Nucleus accumbens (tissue), 56 donors: ENCODE results near the gene JADE1.

Experiments used
- DNase-seq, 56 donors: peaks; one replicate each; lab custom pipeline; 2025; lab: John Stamatoyannopoulos, UW

Gene JADE1

DNA sequence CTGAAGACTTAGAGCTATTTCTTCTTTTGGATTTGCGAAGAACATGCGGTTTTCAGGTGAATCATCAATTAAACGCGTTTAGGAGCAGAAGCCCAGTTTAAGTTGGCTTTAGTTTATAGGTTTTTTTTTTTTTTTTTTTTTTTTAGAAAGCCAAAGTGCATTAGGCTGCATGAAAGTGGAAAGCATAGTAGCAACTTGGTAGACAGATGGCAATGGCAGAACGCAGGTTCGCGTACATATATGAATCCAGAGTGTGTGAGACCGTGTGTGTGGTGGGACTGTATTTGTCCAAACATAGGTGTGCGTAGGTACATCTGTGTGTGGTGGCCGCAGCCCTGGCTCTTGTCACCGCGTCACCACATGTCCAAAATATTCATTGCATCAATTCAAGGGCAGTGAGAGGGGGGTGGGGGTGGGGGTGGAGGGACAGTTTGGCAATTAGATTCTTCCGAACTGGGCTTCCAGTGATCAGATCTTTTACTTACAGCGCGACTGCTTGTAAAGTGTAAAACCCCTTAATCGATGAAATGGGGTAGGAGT, 901 bp downstream of the JADE1 start:
- DNase-seq, result peak in 29 of 56 donors; percentile 3 to 57 (median 22)

DNA sequence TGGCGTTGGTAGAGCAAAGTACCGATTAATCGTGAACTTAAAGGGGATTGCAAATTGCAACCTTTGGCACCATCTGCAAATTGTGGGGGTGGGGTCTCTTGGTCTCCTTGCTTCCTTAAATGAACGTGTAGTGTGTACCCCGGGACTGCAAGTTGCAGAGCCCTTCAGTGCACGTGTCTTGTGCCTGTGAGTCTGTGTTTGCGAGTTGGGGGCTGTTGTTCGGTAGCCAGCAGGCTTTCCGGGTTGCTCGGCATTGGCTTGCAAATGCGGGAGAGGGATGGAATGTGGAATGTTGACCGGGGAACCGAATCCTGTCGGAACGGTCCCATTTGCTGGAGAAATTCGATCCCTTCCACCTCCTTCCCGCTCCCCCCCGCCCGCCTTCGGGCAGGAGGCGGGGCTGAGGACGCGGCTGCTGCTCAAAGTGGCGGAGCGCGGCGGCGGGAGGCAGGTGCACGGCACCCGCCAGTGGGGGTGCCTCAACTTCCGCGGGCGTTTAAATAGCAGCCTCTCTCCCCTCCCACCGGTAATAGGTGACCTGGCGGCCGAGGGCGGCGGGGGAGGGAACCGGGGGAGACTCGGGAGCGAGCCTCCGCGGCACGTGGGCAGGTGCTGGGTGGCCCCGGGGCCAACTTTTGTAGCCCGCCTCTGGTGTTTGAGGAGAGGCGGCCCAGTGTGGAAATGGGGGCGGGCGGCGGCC, 1.5 kb downstream of the JADE1 start:
- peak in 53 of 56 donors; percentile 22 to 80 (median 53) for DNase-seq

DNA sequence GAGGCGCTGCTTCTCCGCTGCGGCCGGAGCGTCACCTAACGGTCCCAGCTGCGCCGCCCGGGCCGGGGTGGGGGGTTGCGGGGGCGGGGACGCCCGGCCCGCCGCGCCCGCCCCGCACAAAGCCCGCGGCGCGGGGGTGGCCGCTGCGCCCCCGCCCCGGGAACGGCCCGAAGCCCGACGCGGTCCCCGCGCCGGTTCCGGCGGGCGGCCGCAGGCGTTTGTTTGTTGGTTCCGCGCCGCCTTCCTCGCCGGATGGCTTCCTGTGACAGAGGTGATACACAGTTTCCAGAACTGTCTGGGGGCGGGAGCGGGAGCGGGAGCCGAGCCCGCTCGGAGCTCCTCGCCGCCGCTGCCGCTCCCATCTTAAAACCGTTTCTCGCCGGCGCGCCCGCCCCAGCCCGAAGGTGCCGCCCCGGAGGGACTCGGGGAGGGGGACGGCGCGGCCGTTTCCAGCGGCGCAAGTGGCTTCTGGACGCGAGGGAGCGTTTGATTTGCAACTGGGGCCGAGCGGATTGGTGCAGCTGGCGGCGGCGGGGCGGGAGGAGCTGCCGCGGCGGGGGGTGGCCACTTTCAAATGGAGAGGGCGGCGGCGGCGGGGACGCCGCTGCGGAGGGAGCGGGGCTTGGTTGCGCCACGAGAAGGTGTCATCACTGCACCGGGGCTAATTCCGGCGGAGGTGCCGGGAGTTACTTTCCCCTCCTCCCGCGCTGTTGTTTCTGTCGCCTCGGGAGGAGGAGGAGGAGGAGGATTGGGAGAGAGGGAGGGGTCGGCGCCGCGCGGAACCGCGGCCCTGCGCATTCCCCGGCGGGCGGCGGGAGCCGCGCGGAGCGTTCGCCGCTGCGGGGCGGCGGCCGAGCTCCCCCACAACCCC, 2.3 kb downstream of the JADE1 start:
- DNase-seq, result peak; percentile 18 to 88 (median 77)

DNA sequence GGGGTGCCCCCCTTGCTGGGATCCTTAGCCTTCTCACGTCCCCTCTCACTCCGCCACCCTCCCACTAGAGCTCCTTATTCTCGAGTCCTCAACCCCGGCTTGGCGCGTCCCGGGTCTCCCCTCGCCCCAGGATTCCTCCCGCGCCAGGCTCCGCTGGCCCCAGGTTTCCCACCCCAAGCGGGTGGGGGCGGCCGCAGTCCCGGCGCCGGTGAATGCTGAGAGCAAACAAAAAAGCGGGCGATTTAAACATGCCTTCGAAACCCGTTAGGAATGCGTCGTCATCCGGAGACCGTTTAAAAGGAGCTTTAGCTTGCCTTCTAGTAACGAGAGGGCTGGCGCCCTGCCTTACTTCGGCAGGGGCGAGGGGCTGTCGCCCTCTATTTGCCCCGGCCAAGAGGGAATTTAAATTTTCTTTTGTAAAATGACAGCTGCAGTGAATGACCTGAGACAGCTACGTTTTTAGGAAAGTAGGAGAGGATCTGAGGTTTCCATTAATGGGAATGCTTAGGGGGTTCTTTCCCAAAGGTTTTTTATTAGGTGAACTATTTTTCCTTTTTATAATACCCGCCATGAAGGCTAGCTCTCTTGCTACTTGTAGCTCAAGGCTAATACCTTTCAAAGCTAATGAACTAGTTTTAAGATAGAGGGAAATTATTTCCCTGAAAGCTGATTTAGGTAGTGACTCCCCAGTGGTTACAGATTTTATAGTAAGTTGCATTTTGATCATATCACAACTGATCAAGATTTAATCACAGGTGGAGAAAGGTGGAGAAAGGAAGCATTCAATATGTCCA, 3.1 kb downstream of the JADE1 start:
- peak in 34 of 56 donors; percentile 27 to 80 (median 56) for DNase-seq

DNA sequence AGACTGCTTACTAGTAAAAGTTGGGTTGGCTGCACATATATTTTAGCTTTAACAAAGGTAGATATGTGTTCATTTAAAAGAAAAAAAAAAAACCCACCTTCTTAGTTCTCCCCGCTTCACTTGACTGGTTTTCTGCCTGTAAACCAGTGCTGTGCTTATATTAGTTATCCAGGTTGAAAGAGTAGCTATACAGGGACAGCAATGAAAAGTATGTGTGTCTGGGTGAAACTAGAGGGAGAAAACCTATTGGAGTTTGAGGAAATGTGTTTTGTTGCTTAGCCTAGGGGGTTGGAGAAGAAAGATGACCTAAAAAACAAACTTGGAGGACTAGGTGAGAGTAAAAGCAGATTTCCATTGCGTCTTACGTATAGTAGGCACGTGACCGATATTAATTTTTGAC, 4.5 kb downstream of the JADE1 start:
- DNase-seq, result no peak

DNA sequence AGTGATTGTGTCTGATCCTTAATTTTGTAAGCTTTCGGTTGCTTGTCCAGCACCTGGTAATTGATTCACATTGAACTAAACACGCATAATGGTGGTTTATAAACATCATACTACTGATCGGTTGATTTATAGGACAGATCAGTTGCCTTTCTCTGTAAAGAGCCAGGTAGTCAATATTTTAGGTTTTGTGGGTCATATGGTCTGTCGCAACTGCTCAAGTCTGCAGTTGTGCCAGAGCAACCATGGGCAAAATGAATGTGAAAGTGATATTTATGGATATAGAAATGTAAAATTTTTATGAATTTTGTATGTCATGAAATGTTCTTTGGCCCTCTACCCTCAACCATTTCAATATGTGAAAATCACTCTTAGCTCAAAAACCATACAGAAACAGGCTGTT, 8.9 kb downstream of the JADE1 start:
- DNase-seq, result no peak

DNA sequence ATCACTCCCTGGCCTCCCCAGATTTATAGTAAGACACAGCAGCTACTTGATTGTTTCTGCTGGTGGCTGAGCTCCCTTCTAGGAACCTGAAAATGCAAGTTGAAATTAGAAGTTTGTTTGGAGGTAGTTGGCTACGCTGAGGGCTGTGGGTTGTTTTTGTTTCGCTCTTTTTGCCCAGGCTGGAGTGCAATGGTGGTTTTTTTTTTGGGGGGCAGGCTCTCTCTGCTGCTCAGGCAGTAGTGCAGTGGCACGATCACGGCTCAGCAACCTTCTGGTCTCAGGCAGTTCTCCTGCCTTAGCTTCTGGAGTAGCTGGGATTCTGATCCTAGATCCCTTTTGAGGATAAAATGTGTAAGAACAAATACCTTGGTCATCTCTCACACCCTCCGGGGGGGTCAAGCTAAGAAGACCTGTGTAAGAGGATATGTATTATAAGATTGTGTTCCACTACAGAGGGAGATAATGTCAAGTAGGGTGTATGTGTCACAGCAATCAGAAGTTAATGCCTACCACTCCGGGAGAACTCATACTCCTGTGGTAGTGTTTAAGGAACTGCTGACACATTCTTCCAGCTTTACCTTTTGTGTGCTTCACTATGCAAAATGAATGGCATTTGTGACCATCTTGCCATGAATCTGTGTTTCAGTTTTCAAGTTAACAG, 9.7 kb downstream of the JADE1 start:
- DNase-seq, result no peak

DNA sequence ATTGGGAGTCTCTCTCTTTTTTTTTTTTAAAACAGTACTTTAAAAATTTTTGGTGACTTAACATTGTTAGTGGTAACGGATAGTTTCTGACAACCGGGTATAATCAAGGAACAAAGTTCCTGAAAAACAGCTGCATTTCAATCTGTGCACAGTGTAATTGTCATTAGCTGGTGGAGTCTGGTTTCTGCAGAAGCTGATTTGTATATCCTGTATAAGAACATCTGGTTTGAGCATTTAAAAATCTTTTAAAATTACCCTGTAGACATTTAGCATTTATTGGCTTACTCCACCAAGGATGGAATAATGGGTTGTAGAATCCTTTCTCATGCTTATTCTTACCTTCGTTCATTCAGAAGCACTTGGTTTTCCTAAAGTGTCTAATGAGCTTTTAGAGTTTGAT, 11.2 kb downstream of the JADE1 start:
- DNase-seq, result no peak

DNA sequence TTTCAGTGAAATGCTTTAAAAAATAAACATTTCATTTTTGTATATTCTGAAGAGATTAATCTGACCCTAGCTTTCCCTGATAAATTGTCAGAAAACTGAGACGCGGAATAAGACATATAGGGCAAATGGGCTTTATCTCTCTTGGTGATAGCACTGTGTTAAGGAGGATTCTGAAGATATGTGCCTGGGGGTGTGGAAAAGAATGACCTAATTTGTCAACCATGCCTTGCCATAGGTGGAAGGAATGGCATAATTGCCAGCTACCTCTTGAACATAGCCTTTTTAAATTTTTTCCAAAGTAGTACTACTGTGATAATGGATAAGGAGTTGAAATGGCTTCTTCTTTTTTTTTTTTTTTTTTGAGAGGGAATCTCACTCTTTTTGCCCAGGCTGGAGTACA, 11.7 kb downstream of the JADE1 start:
- DNase-seq, result no peak

DNA sequence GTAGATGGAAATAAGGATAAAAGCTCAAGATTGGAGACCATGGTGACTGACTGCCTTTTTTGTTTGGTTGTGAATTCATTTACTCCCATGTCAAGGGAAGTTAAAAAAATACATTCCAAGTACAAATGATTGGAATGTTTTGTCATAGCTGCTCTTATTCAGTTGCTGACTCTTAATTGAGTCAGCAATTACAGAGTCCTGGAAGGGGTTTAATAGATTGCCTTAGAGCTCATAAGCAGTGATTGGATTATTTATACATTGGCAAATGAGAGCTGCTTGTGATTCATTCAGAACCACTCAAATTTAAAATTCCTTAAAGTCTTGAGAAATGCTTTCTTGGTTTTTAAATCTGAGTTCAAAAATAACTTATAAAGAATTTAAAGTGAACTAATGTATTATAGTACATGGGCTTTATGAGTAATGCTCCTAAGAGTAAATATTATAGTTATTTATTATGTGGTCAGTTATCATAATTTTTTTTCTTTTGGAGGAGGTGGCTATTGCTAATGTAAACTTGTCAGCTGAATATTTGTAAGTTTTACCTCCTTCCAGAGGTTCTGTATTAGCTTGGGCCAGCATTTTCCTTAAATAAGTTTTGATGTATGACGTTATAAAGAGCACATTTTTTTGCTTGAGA, 13.6 kb downstream of the JADE1 start:
- no peak for DNase-seq

DNA sequence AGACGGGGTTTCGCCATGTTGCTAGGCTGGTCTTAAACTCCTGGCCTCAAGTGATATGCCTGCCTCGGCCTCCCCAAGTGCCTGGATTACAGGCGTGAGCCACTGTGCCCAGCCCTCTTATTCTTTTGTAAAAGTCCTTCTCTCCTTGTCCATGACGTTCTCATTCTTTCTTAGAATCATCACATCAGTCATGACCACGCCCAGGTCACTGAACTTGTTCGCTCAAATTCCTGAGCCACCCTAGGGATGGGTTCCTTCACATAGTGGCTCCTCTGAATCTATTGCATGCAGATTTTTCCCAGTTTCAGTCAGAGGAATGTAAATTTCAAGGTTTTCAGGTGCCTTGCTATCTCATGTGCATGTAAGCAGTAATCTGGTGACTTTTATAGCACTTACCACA, 15.7 kb downstream of the JADE1 start:
- DNase-seq, result no peak

DNA sequence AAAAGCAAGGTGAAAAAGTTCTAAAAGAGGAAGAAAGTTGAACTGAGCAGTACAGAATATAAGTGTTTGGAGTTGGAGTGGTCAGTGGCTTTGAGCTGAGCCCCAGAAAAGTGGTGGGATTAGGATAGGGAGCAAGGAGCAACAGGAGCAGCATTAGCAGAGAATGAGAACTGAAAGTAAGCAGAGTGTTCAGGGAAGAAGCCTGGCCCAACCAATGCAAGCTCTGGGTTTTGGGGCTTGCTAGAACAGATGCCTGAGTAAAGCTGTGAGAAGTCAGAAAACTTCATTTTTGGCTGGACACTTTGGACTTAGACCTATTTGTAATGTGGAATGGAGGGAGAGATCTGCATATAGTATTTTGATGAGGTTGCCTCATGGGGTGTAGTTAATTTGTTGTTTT, 17.8 kb downstream of the JADE1 start:
- DNase-seq, result no peak

DNA sequence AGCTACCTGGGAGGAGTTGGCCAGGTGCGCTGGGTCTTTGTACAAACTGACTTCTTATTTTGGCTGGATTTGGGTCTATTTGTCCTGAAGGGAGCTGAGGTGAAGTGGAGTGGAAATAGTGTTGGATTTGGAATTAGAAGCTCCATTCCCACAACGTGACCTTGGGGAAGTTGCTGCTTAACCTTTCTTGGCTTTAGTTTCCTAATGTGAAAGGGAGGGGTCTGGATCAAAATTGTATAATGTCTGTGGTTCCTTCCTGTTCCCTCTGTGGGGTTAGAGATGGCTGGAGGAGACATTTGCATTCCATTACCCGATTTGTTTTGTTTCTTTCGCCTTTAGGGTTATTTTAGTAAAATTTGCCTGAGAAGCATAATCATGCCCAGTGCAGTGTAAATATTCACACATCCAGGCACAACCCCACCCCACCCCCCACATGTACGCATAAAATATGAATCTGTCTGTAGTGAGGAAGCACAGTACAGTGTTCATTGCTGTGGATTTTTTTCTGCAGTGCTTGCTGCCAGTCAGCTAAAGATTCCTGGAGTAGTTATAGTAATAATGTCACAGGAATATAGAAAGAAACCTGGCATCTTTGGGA, 21.5 kb downstream of the JADE1 start:
- DNase-seq, result no peak

DNA sequence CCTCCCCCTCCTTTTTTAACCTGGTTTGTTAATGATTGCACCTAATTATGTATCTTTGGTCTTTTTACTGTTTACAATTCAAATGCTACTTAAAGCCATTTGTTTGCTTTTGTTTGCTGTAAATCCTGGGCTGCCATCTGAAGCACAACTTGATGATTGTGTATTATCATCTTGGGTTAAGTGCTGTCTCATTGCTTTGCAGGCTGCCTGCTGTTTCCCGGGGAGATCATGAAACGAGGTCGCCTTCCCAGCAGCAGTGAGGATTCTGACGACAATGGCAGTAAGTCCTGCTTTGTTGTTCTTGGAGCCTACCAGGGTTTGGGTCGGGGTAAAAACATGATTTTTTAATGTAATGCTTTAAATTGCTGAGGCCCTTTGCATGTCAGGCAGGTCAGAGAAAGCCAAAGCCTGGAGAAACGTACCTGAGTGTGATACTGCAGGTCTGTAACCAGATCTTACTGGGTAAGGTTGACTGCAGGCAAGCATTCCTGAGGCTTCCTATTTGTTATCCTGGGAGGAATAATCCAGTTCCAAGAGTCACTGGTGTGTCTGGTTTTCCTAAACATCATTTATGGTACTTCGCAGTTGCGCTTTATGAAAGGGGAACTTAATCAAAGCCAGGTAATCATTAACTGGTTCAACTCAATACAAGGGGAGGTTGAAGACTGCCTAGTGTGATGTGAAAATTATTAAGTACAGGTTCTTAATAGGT, 22.2 kb downstream of the JADE1 start:
- peak in 27 of 56 donors; percentile 2 to 45 (median 8) for DNase-seq

DNA sequence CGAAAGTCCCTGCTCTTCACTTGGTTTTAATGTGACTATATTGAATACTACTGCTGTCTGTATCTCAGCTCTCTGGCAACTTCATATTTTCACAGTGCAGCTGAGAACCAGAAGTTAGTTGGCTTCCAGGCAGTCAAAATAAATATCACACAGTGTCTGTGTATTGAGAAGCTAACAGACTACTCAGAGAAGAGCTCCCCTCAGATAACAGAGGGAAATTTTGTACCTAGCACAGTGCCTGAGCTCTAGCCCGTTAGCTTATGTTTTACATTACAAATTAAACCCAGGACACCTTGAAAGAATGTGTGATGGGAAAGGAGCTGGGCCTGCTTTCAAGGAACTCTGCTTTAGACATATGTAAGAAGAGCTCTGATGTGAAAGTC, 22.7 kb downstream of the JADE1 start:
- no peak for DNase-seq

DNA sequence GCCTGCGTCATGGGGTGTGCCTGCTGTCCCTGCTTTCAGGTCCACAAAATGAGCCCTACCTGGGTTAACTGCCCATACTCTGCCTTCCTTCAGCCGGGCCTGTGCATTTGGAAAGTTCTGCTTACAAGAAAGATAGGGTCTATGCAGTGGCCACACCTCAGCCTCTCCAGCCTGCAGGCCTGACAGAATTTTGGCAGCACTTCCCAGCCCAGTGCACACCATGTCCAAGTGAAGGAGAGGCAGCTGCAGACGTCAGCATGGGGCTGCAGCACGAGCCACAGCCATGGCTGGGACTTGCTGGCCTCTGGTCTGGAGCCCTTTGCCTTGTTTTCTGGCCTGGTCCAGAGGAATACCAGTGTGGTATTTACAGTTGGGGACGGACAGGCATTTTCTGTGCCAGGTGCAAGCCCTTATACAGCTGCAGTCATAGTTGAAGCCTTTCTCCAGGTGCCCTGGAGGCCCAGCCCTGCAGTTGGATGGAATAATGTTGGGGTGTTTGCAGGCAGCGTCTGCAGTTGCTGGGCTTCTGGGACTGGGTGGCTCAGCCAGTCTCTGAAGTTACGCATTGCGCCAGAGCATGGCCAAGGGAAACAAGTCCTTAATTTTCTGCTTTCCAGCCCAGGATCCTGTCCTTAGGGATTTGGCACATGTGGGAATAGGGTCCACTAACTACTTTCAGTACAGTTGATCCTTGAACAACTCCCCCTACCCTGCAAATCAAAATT, 26.2 kb downstream of the JADE1 start:
- DNase-seq, result peak in 32 of 56 donors; percentile 5 to 71 (median 30)

DNA sequence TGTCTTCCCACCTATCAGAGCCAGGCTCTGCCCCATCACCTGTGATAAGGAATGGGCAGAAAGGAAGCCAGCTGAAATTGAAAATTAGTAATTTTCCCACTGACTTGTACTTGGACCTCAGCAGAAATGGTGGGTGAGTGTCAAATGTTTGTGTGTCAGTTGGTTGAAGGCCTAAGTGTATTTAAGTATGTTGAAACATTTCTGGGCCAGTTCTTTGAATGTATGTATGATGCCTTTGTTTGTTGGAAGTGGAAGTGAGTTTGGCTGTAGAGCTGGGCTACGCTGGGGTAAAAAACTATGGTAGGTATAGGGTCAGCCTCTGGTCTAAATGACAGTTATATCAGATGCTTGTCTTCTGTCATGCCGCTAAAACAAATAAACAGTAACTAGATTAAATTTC, 27.7 kb downstream of the JADE1 start:
- DNase-seq, result no peak

DNA sequence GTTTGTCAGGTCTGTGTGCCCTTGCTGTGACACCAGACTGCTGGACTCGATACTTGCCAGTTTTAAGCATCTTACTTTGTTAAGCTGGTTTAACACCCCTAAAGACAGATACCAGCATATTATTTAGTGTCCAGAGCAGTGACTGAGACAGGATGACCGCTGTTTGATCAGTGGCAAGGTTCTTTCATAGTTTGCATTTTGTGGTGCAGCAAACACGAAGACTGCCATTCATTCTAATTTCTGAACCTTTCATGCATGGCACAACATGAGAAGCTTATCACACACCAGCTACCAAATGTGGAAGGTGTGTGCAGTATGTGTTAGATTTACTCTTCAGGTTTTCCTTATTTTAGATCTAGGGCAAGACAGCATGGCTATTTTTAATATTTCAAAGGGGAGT, 28.2 kb downstream of the JADE1 start:
- no peak for DNase-seq
